ENCODE measurements around the gene MAGIX. TPM values are rescaled to one million over a fixed set of nuclear protein-coding genes. Genes with fewer than 3 reads are reported as not detected.

MAGIX gene
- polyA plus RNA-seq, 3 donors: 1.1 to 2.0 (median 1.5) TPM

GRCh38 chrX:49179358-49179757 lies 16.8 kb downstream of the MAGIX start:
- H3K4me1 ChIP-seq (ENCODE audit: control insufficient read depth in 1 of 2, insufficient read depth in 2 of 2, low read length in 2 of 2): peaks cover 28 to 44% of the 10 kb centered on the region in 2 donors
- Mint-ChIP-seq H3K9me3 (peaks cover 0 to 15% (median 7%) of the 10 kb centered on the region in 7 donors), H3K27ac (peak overlapping the region in 1 of 7 donors; percentile 72), H3K4me1 (peaks cover 33% of the 10 kb centered on the region), H3K36me3 (peaks cover 50 to 63% of the 10 kb centered on the region in 2 donors), H3K4me3 (no peak overlapping the region), H3K27me3 (ENCODE audit: low read depth in 3 of 3) (peaks cover 0 to 5% (median 0%) of the 10 kb centered on the region in 3 donors)
- H2AFZ ChIP-seq (ENCODE audit: insufficient read depth, low read depth, low read length, poor library complexity, severe bottlenecking): no peak overlapping the region
- TF ChIP-seq, protein P1, sequence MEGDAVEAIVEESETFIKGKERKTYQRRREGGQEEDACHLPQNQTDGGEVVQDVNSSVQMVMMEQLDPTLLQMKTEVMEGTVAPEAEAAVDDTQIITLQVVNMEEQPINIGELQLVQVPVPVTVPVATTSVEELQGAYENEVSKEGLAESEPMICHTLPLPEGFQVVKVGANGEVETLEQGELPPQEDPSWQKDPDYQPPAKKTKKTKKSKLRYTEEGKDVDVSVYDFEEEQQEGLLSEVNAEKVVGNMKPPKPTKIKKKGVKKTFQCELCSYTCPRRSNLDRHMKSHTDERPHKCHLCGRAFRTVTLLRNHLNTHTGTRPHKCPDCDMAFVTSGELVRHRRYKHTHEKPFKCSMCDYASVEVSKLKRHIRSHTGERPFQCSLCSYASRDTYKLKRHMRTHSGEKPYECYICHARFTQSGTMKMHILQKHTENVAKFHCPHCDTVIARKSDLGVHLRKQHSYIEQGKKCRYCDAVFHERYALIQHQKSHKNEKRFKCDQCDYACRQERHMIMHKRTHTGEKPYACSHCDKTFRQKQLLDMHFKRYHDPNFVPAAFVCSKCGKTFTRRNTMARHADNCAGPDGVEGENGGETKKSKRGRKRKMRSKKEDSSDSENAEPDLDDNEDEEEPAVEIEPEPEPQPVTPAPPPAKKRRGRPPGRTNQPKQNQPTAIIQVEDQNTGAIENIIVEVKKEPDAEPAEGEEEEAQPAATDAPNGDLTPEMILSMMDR (IDR thresholded peaks at IDR 0.05): no peak
- no peaks in the 10 kb centered on the region for H3K9me3 ChIP-seq (replicated peaks in 1 of 2; ENCODE audit: control insufficient read depth in 1 of 2, insufficient read depth in 1 of 2, low read length in 2 of 2)
- H3K4me3 ChIP-seq (replicated peaks in 1 of 3; ENCODE audit: low read depth in 2 of 3, low read length in 3 of 3): no peak overlapping the region
- H3K36me3 ChIP-seq (replicated peaks in 1 of 2; ENCODE audit: control insufficient read depth in 1 of 2, insufficient read depth in 2 of 2, low read length in 2 of 2): peaks cover 40 to 68% of the 10 kb centered on the region in 2 donors
- peaks cover 8% of the 10 kb centered on the region for H4K20me1 ChIP-seq (ENCODE audit: insufficient read depth, low read length)
- no peak overlapping the region for H3K27ac ChIP-seq (ENCODE audit: low read depth in 1 of 2, low read length in 2 of 2)
- no peaks in the 10 kb centered on the region for H3K27me3 ChIP-seq (ENCODE audit: control insufficient read depth in 2 of 2, insufficient read depth in 2 of 2, low read length in 2 of 2)
- H3K4me2 ChIP-seq (replicated peaks; ENCODE audit: extremely low read depth, low read length, poor library complexity, severe bottlenecking): no peak overlapping the region
- peaks cover 16% of the 10 kb centered on the region for H3K79me2 ChIP-seq (ENCODE audit: insufficient read depth, low read length)
- H3K9ac ChIP-seq (ENCODE audit: insufficient read depth, low read length, poor library complexity, severe bottlenecking): no peak overlapping the region
- WGBS (ENCODE audit: insufficient coverage): no CpG with 5 or more reads among the region's 2 CpGs
- intact Hi-C loops (cut with micrococcal nuclease): no loop called here
- no peak for DNase-seq

- Mint-ChIP-seq H3K27ac (peak overlapping the region in 2 of 7 donors; percentile 65 to 66), H3K9me3 (peaks cover 0 to 19% (median 0%) of the 10 kb centered on the region in 7 donors), H3K27me3 (ENCODE audit: low read depth in 3 of 3) (peaks cover 0 to 12% (median 0%) of the 10 kb centered on the region in 3 donors), H3K4me1 (peaks cover 32% of the 10 kb centered on the region), H3K4me3 (peak overlapping the region; percentile 76 to 88), H3K36me3 (peaks cover 33 to 37% of the 10 kb centered on the region in 2 donors)
- Histone ChIP-seq H3K27me3 (ENCODE audit: control insufficient read depth in 2 of 2, insufficient read depth in 2 of 2, low read length in 2 of 2) (no peaks in the 10 kb centered on the region), H2AFZ (ENCODE audit: insufficient read depth, low read depth, low read length, poor library complexity, severe bottlenecking) (no peak overlapping the region), H3K4me3 (replicated peaks in 1 of 3; ENCODE audit: low read depth in 2 of 3, low read length in 3 of 3) (peak overlapping the region in 1 of 3 experiments; percentile 79), H4K20me1 (ENCODE audit: insufficient read depth, low read length) (peaks cover 8% of the 10 kb centered on the region), H3K4me2 (replicated peaks; ENCODE audit: extremely low read depth, low read length, poor library complexity, severe bottlenecking) (peak overlapping the region; percentile 82), H3K79me2 (ENCODE audit: insufficient read depth, low read length) (peaks cover 13% of the 10 kb centered on the region), H3K9ac (ENCODE audit: insufficient read depth, low read length, poor library complexity, severe bottlenecking) (no peak overlapping the region), H3K36me3 (replicated peaks in 1 of 2; ENCODE audit: control insufficient read depth in 1 of 2, insufficient read depth in 2 of 2, low read length in 2 of 2) (peaks cover 26 to 38% of the 10 kb centered on the region in 2 donors), H3K4me1 (ENCODE audit: control insufficient read depth in 1 of 2, insufficient read depth in 2 of 2, low read length in 2 of 2) (peaks cover 25 to 36% of the 10 kb centered on the region in 2 donors), H3K27ac (ENCODE audit: low read depth in 1 of 2, low read length in 2 of 2) (no peak overlapping the region), H3K9me3 (replicated peaks in 1 of 2; ENCODE audit: control insufficient read depth in 1 of 2, insufficient read depth in 1 of 2, low read length in 2 of 2) (no peaks in the 10 kb centered on the region)
- TF ChIP-seq, protein P1 (IDR thresholded peaks at IDR 0.05): no peak
- WGBS (ENCODE audit: insufficient coverage): 100% methylated on average over 10 of the region's 18 CpGs
- intact Hi-C loops (cut with micrococcal nuclease): no loop called here
- no peak for DNase-seq
Observed at GRCh38 chrX:49183701-49184281, 21.2 kb downstream of the MAGIX start.
